H1 (cell line): Measurements from ENCODE around the gene UPF2. TPM values are rescaled to one million over a fixed set of nuclear protein-coding genes. Genes with fewer than 3 reads are reported as not detected.

ENCODE experiments used
- CTCF ChIA-PET: fragments of 300-600 bp; sonication (Branson Sonifier 250); formaldehyde crosslinking; loops from one replicate; lab custom pipeline; 2021; ENCODE audit not compliant: partially characterized antibody; lab: Charles Lee
- POLR2A ChIA-PET: fragments of 300-600 bp; sonication (Branson Sonifier 250); formaldehyde crosslinking; loops from one replicate; lab custom pipeline; 2021; ENCODE audit warnings: inconsistent platforms; ENCODE audit not compliant: partially characterized antibody; lab: Charles Lee
- DNase-seq, 2 experiments: peaks; one replicate each; pipeline versions ENCODE4 v3.0.0 to v3.0.0-alpha.2; 2010 to 2022; ENCODE audit warnings: low spot score in 2 of 2, low read depth in 1 of 2, mixed read lengths in 1 of 2
- FAIRE-seq: peaks from 2 replicates; lab custom pipeline; 2011; peaks lifted over from hg19 to GRCh38; lab: Jason Lieb, UNC
- H2AFZ ChIP-seq: 2 replicates; pipeline ENCODE4 v1.8.1; 2012; ENCODE audit warnings: low read length, inconsistent platforms
- H2AK5ac ChIP-seq: 2 replicates; pipeline ENCODE4 v1.6.1; 2013; ENCODE audit warnings: low read depth, low read length
- H2BK120ac ChIP-seq: replicated peaks from 2 replicates; pipeline ENCODE3; 2013; ENCODE audit warnings: low read depth, low read length, inconsistent platforms
- H2BK12ac ChIP-seq: 2 replicates; pipeline ENCODE4 v1.6.1; 2013; ENCODE audit warnings: low read depth, low read length
- H2BK15ac ChIP-seq: 2 replicates; pipeline ENCODE4 v1.6.1; 2013; ENCODE audit warnings: low read length
- H2BK20ac ChIP-seq: 2 replicates; pipeline ENCODE4 v1.6.1; 2013; ENCODE audit warnings: low read length
- H2BK5ac ChIP-seq: 2 replicates; pipeline ENCODE4 v1.6.1; 2013; ENCODE audit warnings: low read depth, low read length
- H3K14ac ChIP-seq: 2 replicates; pipeline ENCODE4 v1.6.1; 2013; ENCODE audit warnings: inconsistent platforms; ENCODE audit not compliant: insufficient read length
- H3K18ac ChIP-seq: 2 replicates; pipeline ENCODE4 v1.6.1; 2013; ENCODE audit warnings: low read length; ENCODE audit errors: extremely low read depth
- H3K23ac ChIP-seq: 2 replicates; pipeline ENCODE4 v1.6.1; 2013; ENCODE audit warnings: inconsistent platforms; ENCODE audit not compliant: insufficient read length
- H3K23me2 ChIP-seq: 2 replicates; pipeline ENCODE4 v1.6.1; 2013; ENCODE audit warnings: low read depth, low read length
- H3K27ac ChIP-seq: 2 replicates; pipeline ENCODE4 v1.6.1; 2011; ENCODE audit warnings: low read depth, low read length, inconsistent platforms
- H3K27me3 ChIP-seq, 4 experiments: replicated peaks in 1 of 4; 1 replicate in 1 of 4; 2 replicates in 3 of 4; pipeline versions ENCODE4 v1.6.1 to v1.8.1; 2011 to 2013; ENCODE audit warnings: low read length in 3 of 4, mild to moderate bottlenecking in 3 of 4, inconsistent platforms in 2 of 4, mixed read lengths in 2 of 4, moderate library complexity in 1 of 4; ENCODE audit not compliant: control insufficient read depth in 3 of 4, insufficient read depth in 3 of 4; ENCODE audit errors: extremely low read depth in 1 of 4
- H3K36me3 ChIP-seq, 4 experiments: 2 replicates each; pipeline versions ENCODE4 v1.6.1 to v1.8.1; 2011 to 2013; ENCODE audit warnings: mild to moderate bottlenecking in 4 of 4, low read length in 3 of 4, moderate library complexity in 2 of 4, control low read depth in 1 of 4, inconsistent platforms in 1 of 4; ENCODE audit not compliant: insufficient read depth in 4 of 4, control insufficient read depth in 2 of 4
- H3K4ac ChIP-seq: replicated peaks from 2 replicates; pipeline ENCODE3; 2013; ENCODE audit warnings: low read length, low read depth, mixed read lengths, inconsistent platforms; ENCODE audit not compliant: insufficient read length
- H3K4me1 ChIP-seq, 4 experiments: replicated peaks in 1 of 4; 1 replicate in 1 of 4; 2 replicates in 3 of 4; pipeline versions ENCODE4 v1.6.1 to v1.8.1; 2011 to 2013; ENCODE audit warnings: low read length in 3 of 4, inconsistent platforms in 2 of 4, mixed read lengths in 1 of 4; ENCODE audit not compliant: insufficient read depth in 4 of 4, control insufficient read depth in 3 of 4
- H3K4me2 ChIP-seq, 2 experiments: 2 replicates each; pipeline versions ENCODE4 v1.6.1 to v1.8.1; 2011 to 2013; ENCODE audit warnings: low read depth in 2 of 2, low read length in 2 of 2, control low read depth in 1 of 2, inconsistent platforms in 1 of 2, mild to moderate bottlenecking in 1 of 2; ENCODE audit not compliant: insufficient read depth in 1 of 2
- H3K4me3 ChIP-seq, 4 experiments: fragments of 200-600, 300-600 bp in 1 of 4; sonication (generic), shearing (Covaris generic), sonication (Bioruptor Twin) in 1 of 4; 2 replicates each; pipeline versions ENCODE4 v1.5.1 to v1.8.1; 2011 to 2016; ENCODE audit warnings: low read length in 4 of 4, low read depth in 3 of 4, control low read depth in 2 of 4, inconsistent platforms in 2 of 4, mild to moderate bottlenecking in 2 of 4, mixed read lengths in 1 of 4, moderate library complexity in 1 of 4; ENCODE audit not compliant: insufficient read depth in 2 of 4; ENCODE audit errors: extremely low read depth in 1 of 4
- H3K56ac ChIP-seq: replicated peaks from 2 replicates; pipeline ENCODE3; 2013; ENCODE audit warnings: low read depth, mild to moderate bottlenecking, mixed read lengths, low read length, inconsistent platforms; ENCODE audit not compliant: insufficient read length
- H3K79me1 ChIP-seq: 2 replicates; pipeline ENCODE4 v1.6.1; 2013; ENCODE audit warnings: low read depth, low read length, control low read depth
- H3K79me2 ChIP-seq, 2 experiments: 2 replicates each; pipeline versions ENCODE4 v1.6.1 to v1.8.1; 2012 to 2013; ENCODE audit warnings: low read length in 2 of 2, mild to moderate bottlenecking in 2 of 2, inconsistent platforms in 1 of 2; ENCODE audit not compliant: insufficient read depth in 2 of 2, control insufficient read depth in 1 of 2
- H3K9ac ChIP-seq, 4 experiments: replicated peaks in 1 of 4; 1 replicate in 1 of 4; 2 replicates in 3 of 4; pipeline versions ENCODE4 v1.6.1 to v1.8.1; 2011 to 2013; ENCODE audit warnings: low read depth in 3 of 4, low read length in 3 of 4, control low read depth in 2 of 4, mild to moderate bottlenecking in 2 of 4, moderate library complexity in 2 of 4, inconsistent platforms in 1 of 4; ENCODE audit errors: extremely low read depth in 1 of 4
- H3K9me3 ChIP-seq, 2 experiments: 2 replicates each; pipeline versions ENCODE4 v1.6.1 to v1.8.1; 2012 to 2013; ENCODE audit warnings: mild to moderate bottlenecking in 2 of 2, moderate library complexity in 2 of 2, control low read depth in 1 of 2, inconsistent platforms in 1 of 2, low read depth in 1 of 2, low read length in 1 of 2, mixed read lengths in 1 of 2; ENCODE audit not compliant: insufficient read depth in 2 of 2
- H4K20me1 ChIP-seq, 2 experiments: replicated peaks in 1 of 2; 2 replicates each; pipeline versions ENCODE3 to v1.8.1; 2011 to 2013; ENCODE audit warnings: inconsistent platforms in 2 of 2, low read length in 2 of 2, mild to moderate bottlenecking in 1 of 2; ENCODE audit not compliant: insufficient read depth in 2 of 2, control insufficient read depth in 1 of 2
- H4K5ac ChIP-seq: 2 replicates; pipeline ENCODE4 v1.6.1; 2013; ENCODE audit warnings: low read length, low read depth, mixed read lengths, inconsistent platforms; ENCODE audit not compliant: insufficient read length
- H4K8ac ChIP-seq: 2 replicates; pipeline ENCODE4 v1.8.0; 2013; ENCODE audit warnings: mild to moderate bottlenecking, moderate library complexity, low read length, inconsistent platforms; ENCODE audit not compliant: insufficient read depth; ENCODE audit errors: extremely low read depth
- H4K91ac ChIP-seq: replicated peaks from 2 replicates; pipeline ENCODE3; 2013; ENCODE audit warnings: low read length, mixed read lengths, inconsistent platforms; ENCODE audit not compliant: insufficient read length
- CHD2 ChIP-seq: IDR thresholded peaks from 2 replicates; pipeline ENCODE4 v1.6.1; 2012; ENCODE audit warnings: low read length, improper control_type of control experiment
- GABPA ChIP-seq: IDR thresholded peaks from 2 replicates; pipeline ENCODE4 v1.6.1; 2011; ENCODE audit warnings: mild to moderate bottlenecking, low read length, moderate library complexity, borderline replicate concordance; ENCODE audit not compliant: insufficient read depth
- POLR2A ChIP-seq, 2 experiments: IDR thresholded peaks; 1 replicate in 1 of 2; 2 replicates in 1 of 2; pipeline ENCODE4 v1.6.1; 2011; ENCODE audit warnings: low read depth in 2 of 2, low read length in 2 of 2, mild to moderate bottlenecking in 2 of 2; ENCODE audit errors: control extremely low read depth in 1 of 2
- SAP30 ChIP-seq: fragments of 300-600 bp; sonication (generic); IDR thresholded peaks from 2 replicates; pipeline ENCODE4 v1.7.1; 2012; ENCODE audit warnings: low read length, moderate library complexity, mild to moderate bottlenecking, inconsistent platforms; ENCODE audit not compliant: insufficient read depth, insufficient replicate concordance
- SP1 ChIP-seq: IDR thresholded peaks from 2 replicates; pipeline ENCODE4 v1.6.1; 2011; ENCODE audit warnings: low read depth, low read length
- TAF1 ChIP-seq: IDR thresholded peaks from 2 replicates; pipeline ENCODE4 v1.6.1; 2011; ENCODE audit warnings: mild to moderate bottlenecking, low read depth, low read length
- TBP ChIP-seq: IDR thresholded peaks from 2 replicates; pipeline ENCODE4 v1.6.1; 2011; ENCODE audit warnings: low read depth, low read length, improper control_type of control experiment
- TCF12 ChIP-seq: IDR thresholded peaks from 2 replicates; pipeline ENCODE4 v1.6.1; 2011; ENCODE audit warnings: low read depth, mild to moderate bottlenecking, low read length
- TEAD4 ChIP-seq: IDR thresholded peaks from 2 replicates; pipeline ENCODE4 v1.6.1; 2012; ENCODE audit warnings: low read depth, low read length, inconsistent platforms, mixed read lengths
- WGBS, 2 experiments: shearing (Covaris generic) in 1 of 2; methylation state at CpG; one replicate each; pipeline versions ENCODE4 v1.1.6 to v1.1.7; 2013 to 2015; ENCODE audit warnings: low lambda C conversion rate in 2 of 2, mixed read lengths in 2 of 2, inconsistent platforms in 1 of 2, low coverage in 1 of 2, missing lambda C conversion rate in 1 of 2; ENCODE audit not compliant: insufficient replicate concordance in 2 of 2, insufficient coverage in 1 of 2, insufficient read length in 1 of 2; ENCODE audit errors: extremely low coverage in 1 of 2, missing lambda C conversion rate in 1 of 2; 5-methylcytosine and 5-hydroxymethylcytosine counted together
- polyA plus RNA-seq, 7 experiments: library from polyadenylated mRNA; depleted of rRNA in 3 of 7; stranded (reverse) in 5 of 7; unstranded in 2 of 7; fragments of >200 nt in 5 of 7; fragments of 200-250 nt in 2 of 7; gene quantifications; 1 replicate in 5 of 7; 2 replicates in 1 of 7; 4 replicates in 1 of 7; pipeline versions ENCODE4 v1.2.1 to v1.2.3, GENCODE V29; 2011 to 2013; ENCODE audit warnings: missing spikeins in 2 of 7, mixed read lengths in 2 of 7
- total RNA-seq: library from RNA; stranded (reverse); fragmentation: NEBNext Ultra II Directional; extraction: Animal tissue kit (Norgen Biotek cat#: 25700); gene quantifications from 2 replicates; pipeline ENCODE4 v1.2.1, GENCODE V29; 2021
- TF ChIP-seq, protein P1 (sequence below): IDR thresholded peaks from 2 replicates; pipeline ENCODE4 v1.6.1; 2012; ENCODE audit warnings: inconsistent platforms

The UPF2 gene
- total and polyA plus RNA-seq, 2 of the 8 experiments (the other 6 are each of a cell fraction or from before 2014, with no cell fraction given) = 6.2 to 32.8 TPM

DNA sequence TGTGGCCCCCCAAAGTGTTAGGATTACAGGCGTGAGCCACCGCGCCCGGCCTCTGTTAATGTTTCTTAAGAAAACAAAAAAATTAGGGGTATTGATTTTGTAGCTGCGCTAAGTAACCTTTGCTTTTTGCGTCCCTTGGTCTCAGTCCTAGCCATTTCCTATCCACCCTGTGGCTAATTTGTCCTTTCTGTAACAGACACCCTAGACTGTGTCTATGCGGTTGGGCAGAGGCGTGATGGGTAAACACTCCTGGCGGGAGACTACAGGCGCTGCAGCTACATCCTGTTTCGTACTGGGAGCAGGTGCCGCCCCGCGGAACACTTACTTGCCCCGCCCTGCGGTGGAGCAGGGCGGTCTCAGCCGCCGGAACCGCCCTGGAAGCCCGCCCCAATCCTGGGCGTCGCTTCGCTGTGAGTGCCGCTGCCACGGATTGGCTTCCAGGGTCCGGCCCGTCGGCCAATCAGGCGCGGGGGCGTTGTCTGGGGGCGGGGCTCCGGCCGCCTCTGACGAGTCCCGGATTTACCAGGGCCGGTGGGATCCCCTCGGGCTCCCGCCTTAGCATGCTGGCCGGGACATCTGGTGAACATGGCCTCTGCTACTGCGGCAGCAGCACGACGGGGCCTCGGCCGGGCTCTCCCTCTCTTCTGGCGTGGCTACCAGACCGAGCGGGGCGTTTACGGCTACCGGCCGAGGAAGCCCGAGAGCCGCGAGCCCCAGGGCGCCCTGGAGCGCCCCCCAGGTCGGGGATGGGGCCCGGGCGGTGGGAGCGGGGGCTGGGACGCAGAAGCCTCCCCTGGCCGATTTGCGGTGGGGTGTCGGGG lies 26.1 kb upstream of the UPF2 start, which contains the start of gene DHTKD1:
Gene DHTKD1 (plus strand): TSS at position 506 of the 821 bp plus-strand sequence. CDS start 80 bp downstream, at position 586.
- H4K5ac ChIP-seq = peak within 1 kb of the TSS; percentile 64
- no peaks in the 10 kb centered on the region for H3K9me3 ChIP-seq
- peaks cover 9 to 34% of the 10 kb centered on the region in 2 experiments; a peak in 3 of 4 replicates for H3K79me2 ChIP-seq
- ChIA-PET CTCF (interaction anchor here (0.7 to 1.1 kb wide), 3 partner anchors 63 to 106 kb away, joined by 3 read pairs; no protein-coding TSS in a partner anchor), POLR2A (interaction anchor here (0.6 to 3.7 kb wide), 6 partner anchors 12 to 54 kb away, joined by 3 to 19 read pairs (median 7); partner anchors contain the start of gene UPF2)
- H4K8ac ChIP-seq = peak within 1 kb of the TSS; percentile 97; the same call in 1 of the 2 replicates
- H3K23ac ChIP-seq = no peak within 1 kb of the TSS
- peak within 1 kb of the TSS; percentile 82 for H3K56ac ChIP-seq
- H3K4me3 ChIP-seq = peak within 1 kb of the TSS; percentile 68 to 98 (median 78)
- DNase-seq = peak; percentile 97 to 99
- 0 out of 2 replicates have a peak within 1 kb of the TSS, but pooled peaks have one; percentile 13 for H2AK5ac ChIP-seq
- peak within 1 kb of the TSS; percentile 73 to 83 for H3K4me2 ChIP-seq
- H3K23me2 ChIP-seq = no peaks in the 10 kb centered on the region; the same call in 1 of the 2 replicates
- 0 out of 2 replicates have a peak within 1 kb of the TSS, but pooled peaks have one; percentile 4 for H2AFZ ChIP-seq
- WGBS, 2 experiments = 6% methylated on average over 61 of the region's 66 CpGs; no CpG with 5 or more reads in 1 of the 2 experiments
- no peak within 1 kb of the TSS for H2BK20ac ChIP-seq
- H3K36me3 ChIP-seq = peaks cover 0 to 2% (median 0%) of the 10 kb centered on the region in 4 experiments; a peak in 1 of 8 replicates
- peaks cover 10% of the 10 kb centered on the region for H3K79me1 ChIP-seq
- FAIRE-seq = peak; percentile 36
- no peaks in the 10 kb centered on the region for H3K27me3 ChIP-seq
- H2BK120ac ChIP-seq = no peak within 1 kb of the TSS
- H4K91ac ChIP-seq = peak within 1 kb of the TSS; percentile 55
- peak within 1 kb of the TSS; percentile 81 to 88 (median 86) for H3K9ac ChIP-seq
- peak within 1 kb of the TSS; percentile 75; the same call in 1 of the 2 replicates for H2BK5ac ChIP-seq
- H3K4me1 ChIP-seq = peaks cover 0 to 7% (median 1%) of the 10 kb centered on the region in 4 experiments; a peak in 3 of 7 replicates
- H3K14ac ChIP-seq = no peak within 1 kb of the TSS
- no peaks in the 10 kb centered on the region for H4K20me1 ChIP-seq
- H3K27ac ChIP-seq = peak within 1 kb of the TSS; percentile 89; the same call in 1 of the 2 replicates
- H2BK15ac ChIP-seq = no peak within 1 kb of the TSS
- H3K18ac ChIP-seq = peak within 1 kb of the TSS; percentile 83
- 0 out of 2 replicates have a peak within 1 kb of the TSS, but pooled peaks have one; percentile 46 for H2BK12ac ChIP-seq
- H3K4ac ChIP-seq = no peak within 1 kb of the TSS
- peak; percentile 94 to 95 for TF ChIP-seq POLR2A (IDR thresholded peaks at IDR 0.05; ENCODE audit: control extremely low read depth in 1 of 2, low read depth in 2 of 2, low read length in 2 of 2)
- TF ChIP-seq SAP30 = no peak
- TF ChIP-seq SP1 = peak; percentile 58
- TF ChIP-seq TEAD4 = no peak
- TF ChIP-seq, protein P1, sequence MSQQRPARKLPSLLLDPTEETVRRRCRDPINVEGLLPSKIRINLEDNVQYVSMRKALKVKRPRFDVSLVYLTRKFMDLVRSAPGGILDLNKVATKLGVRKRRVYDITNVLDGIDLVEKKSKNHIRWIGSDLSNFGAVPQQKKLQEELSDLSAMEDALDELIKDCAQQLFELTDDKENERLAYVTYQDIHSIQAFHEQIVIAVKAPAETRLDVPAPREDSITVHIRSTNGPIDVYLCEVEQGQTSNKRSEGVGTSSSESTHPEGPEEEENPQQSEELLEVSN = peak; percentile 86
- peak; percentile 67; the same call in 1 of the 2 replicates for TF ChIP-seq TCF12
- peak; percentile 98 for TF ChIP-seq TAF1
- TF ChIP-seq GABPA = no peak
- peak; percentile 49; the same call in 1 of the 2 replicates for TF ChIP-seq CHD2
- peak; percentile 91 for TF ChIP-seq TBP
